WTC11 (cell line): ENCODE measurements around the gene PCBP3.

Experiments
- CREB1 ChIP-seq: sonication (generic); formaldehyde crosslinking; IDR thresholded peaks from 2 replicates; pipeline ENCODE4 v1.8.0; 2023; ENCODE audit warnings: mild to moderate bottlenecking, missing genetic modification reagents
- CTCF ChIP-seq: fragments of 200-600 bp; IDR thresholded peaks from 2 replicates; pipeline ENCODE4 v1.8.0; 2022; ENCODE audit warnings: antibody characterized with exemption
- E2F5 ChIP-seq: sonication (generic); formaldehyde crosslinking; IDR thresholded peaks from 2 replicates; pipeline ENCODE4 v1.8.1; 2022; ENCODE audit warnings: mild to moderate bottlenecking, moderate library complexity, missing genetic modification reagents
- GABPB1 ChIP-seq: sonication (generic); formaldehyde crosslinking; IDR thresholded peaks from 2 replicates; pipeline ENCODE4 v1.8.1; 2023; ENCODE audit warnings: mild to moderate bottlenecking, missing genetic modification reagents
- IRF2 ChIP-seq: sonication (generic); formaldehyde crosslinking; IDR thresholded peaks from 2 replicates; pipeline ENCODE4 v1.8.0; 2022; ENCODE audit warnings: low read depth, missing genetic modification reagents, borderline replicate concordance
- PRDM15 ChIP-seq: sonication (generic); formaldehyde crosslinking; IDR thresholded peaks from 2 replicates; pipeline ENCODE4 v1.8.0; 2022; ENCODE audit warnings: missing genetic modification reagents
- SMAD3 ChIP-seq: sonication (generic); formaldehyde crosslinking; IDR thresholded peaks from 2 replicates; pipeline ENCODE4 v1.8.0; 2022; ENCODE audit warnings: missing genetic modification reagents, mild to moderate bottlenecking, borderline replicate concordance
- ZNF138 ChIP-seq: sonication (generic); formaldehyde crosslinking; conservative IDR thresholded peaks from 2 replicates; pipeline ENCODE4 v1.8.1; 2022; ENCODE audit warnings: mild to moderate bottlenecking, moderate library complexity, missing genetic modification reagents
- ZNF317 ChIP-seq: sonication (generic); formaldehyde crosslinking; IDR thresholded peaks from 2 replicates; pipeline ENCODE4 v1.8.1; 2023; ENCODE audit warnings: low read depth, mild to moderate bottlenecking, moderate library complexity, missing genetic modification reagents, borderline replicate concordance

DNA sequence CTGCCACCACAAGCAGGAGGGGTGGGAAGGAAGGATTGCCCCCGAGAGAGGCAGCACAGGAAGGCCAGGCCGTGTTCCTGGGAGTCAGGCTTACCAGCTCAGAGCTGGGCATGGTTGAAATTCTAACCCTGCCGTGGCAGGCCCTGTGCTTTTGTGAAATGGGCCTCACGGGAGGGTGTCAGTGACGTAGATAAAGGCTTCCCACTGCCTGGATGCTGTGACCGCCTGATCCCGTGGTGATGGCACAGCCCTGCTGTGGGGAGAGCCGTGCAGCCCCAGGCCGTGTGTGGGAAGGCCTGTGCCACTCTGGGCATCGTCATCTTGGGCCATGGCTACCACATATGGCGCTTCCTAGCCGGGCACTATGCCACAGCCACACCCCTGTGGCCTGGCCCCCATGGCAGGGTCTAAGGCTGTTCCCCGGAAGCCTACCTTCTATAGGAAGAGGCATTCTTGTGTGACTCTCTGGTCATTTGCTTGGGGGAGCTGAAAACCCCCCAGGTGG is 161.3 kb downstream of the PCBP3 start:
- TF ChIP-seq ZNF317 (CRISPR knock-in tag) (no peak), ZNF138 (no peak), SMAD3 (no peak), E2F5 (CRISPR knock-in tag) (no peak), IRF2 (CRISPR knock-in tag) (no peak), CREB1 (CRISPR knock-in tag) (no peak), CTCF (no peak), GABPB1 (CRISPR knock-in tag) (no peak), PRDM15 (CRISPR knock-in tag) (no peak)
